Fibroblast of lung (primary cell): ENCODE results near the gene PCBP3.

Source experiments
- CTCF ChIP-seq, 2 donors: IDR thresholded peaks in 1 of 2; conservative IDR thresholded peaks in 1 of 2; 1 replicate in 1 of 2; 2 replicates in 1 of 2; pipeline ENCODE4 v1.5.1; 2011 to 2012; ENCODE audit warnings: low read length in 2 of 2, control low read depth in 1 of 2, inconsistent platforms in 1 of 2, low read depth in 1 of 2, mild to moderate bottlenecking in 1 of 2
- EZH2 ChIP-seq: IDR thresholded peaks from 2 replicates; pipeline ENCODE4 v1.5.1; 2012; ENCODE audit warnings: low read length, control low read depth, mild to moderate bottlenecking; ENCODE audit errors: missing control alignments

GRCh38 chr21:45617021-45617921 lies 26.3 kb upstream of the PCBP3 start:
- TF ChIP-seq CTCF (conservative IDR thresholded peaks at IDR 0.05 in 1 of 2, IDR thresholded peaks at IDR 0.05 in 1 of 2; ENCODE audit: low read depth in 1 of 2, low read length in 2 of 2) (no peak), EZH2 (no peak)
